ENCODE measurements around the gene ENDOU. TPM values are rescaled to one million over a fixed set of nuclear protein-coding genes. Genes with fewer than 3 reads are reported as not detected.
A peak's percentile ranks its signal among the peaks of the same experiment; 100 is the strongest.

ENDOU gene
- total and polyA plus RNA-seq, 12 donors = 0.11 to 0.56 (median 0.29) TPM; not detected in 1

DNA sequence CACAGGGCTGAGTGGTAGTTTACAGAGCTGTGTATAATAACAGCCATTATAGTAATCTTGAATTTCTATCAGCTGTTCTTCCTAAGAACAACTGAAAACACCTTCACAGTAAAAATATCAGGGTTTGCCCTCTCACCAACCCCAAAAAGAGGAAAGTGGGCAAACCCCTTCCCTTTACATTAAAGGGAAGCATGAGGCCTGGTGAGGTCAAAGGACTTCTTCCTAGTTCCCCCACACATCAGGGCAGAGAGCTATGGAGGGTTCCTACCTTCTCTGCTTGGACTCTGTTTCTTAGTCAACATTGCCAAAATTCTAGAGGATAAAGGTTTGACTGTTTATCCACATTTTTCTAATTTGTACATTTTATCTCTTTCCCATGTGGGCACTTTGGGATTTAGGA lies 15.0 kb downstream of the ENDOU start:
- ATAC-seq = no peak
- intact Hi-C loops (cut with DNase I) = loop anchor here in 4 of 10 donors (5.0 to 10.0 kb wide), 4 partner anchors 67 to 245 kb away; no protein-coding TSS in a partner anchor
- Histone ChIP-seq H3K36me3 (no peaks in the 10 kb centered on the region), H3K4me3 (no peak overlapping the region), H3K4me1 (peaks cover 4 to 49% (median 16%) of the 10 kb centered on the region in 9 donors), H3K27me3 (no peaks in the 10 kb centered on the region), H3K9me3 (no peaks in the 10 kb centered on the region), H3K27ac (peak overlapping the region in 1 of 10 donors; percentile 31)
- TF ChIP-seq CTCF (IDR thresholded peaks at IDR 0.05) = no peak
- DNase-seq = no peak

- no peak for TF ChIP-seq CTCF (IDR thresholded peaks at IDR 0.05)
- H3K27me3 ChIP-seq = no peaks in the 10 kb centered on the region
- 85 to 94% methylated on average over 2 of the region's 2 CpGs for WGBS, 2 donors
- no peaks in the 10 kb centered on the region for H3K36me3 ChIP-seq
- intact Hi-C loops (cut with DNase I) = loop anchor here in 5 of 10 donors (5.0 to 10.0 kb wide), 5 partner anchors 68 to 375 kb away; no protein-coding TSS in a partner anchor
- DNase-seq = no peak
- no peak overlapping the region for H3K4me3 ChIP-seq
- no peaks in the 10 kb centered on the region for H3K9me3 ChIP-seq
- ATAC-seq = no peak
- H3K27ac ChIP-seq = peak overlapping the region in 1 of 10 donors; percentile 31
- H3K4me1 ChIP-seq = peaks cover 3 to 49% (median 11%) of the 10 kb centered on the region in 9 donors
Measured at GRCh38 chr12:47709671-47710070, 15.6 kb downstream of the ENDOU start.

GRCh38 chr12:47709237-47709636 lies 16.1 kb downstream of the ENDOU start:
- 91 to 92% methylated on average over 4 of the region's 4 CpGs for WGBS, 2 donors
- Histone ChIP-seq H3K27ac (no peak overlapping the region), H3K4me3 (no peak overlapping the region), H3K36me3 (no peaks in the 10 kb centered on the region), H3K27me3 (no peaks in the 10 kb centered on the region), H3K9me3 (no peaks in the 10 kb centered on the region), H3K4me1 (peaks cover 3 to 48% (median 8%) of the 10 kb centered on the region in 9 donors)
- no peak for DNase-seq
- ATAC-seq = no peak
- TF ChIP-seq CTCF (IDR thresholded peaks at IDR 0.05) = no peak
- intact Hi-C loops (cut with DNase I) = loop anchor here in 1 of 10 donors (10.0 kb wide), 1 partner anchor 376 kb away; no protein-coding TSS in a partner anchor

- no peaks in the 10 kb centered on the region for H3K27me3 ChIP-seq
- no peaks in the 10 kb centered on the region for H3K9me3 ChIP-seq
- H3K4me3 ChIP-seq = no peak overlapping the region
- ATAC-seq (no peak), DNase-seq (no peak)
- 69 to 77% methylated on average over 5 of the region's 5 CpGs for WGBS, 2 donors
- peak overlapping the region in 1 of 10 donors; percentile 91 for H3K27ac ChIP-seq
- H3K4me1 ChIP-seq = peaks cover 3 to 52% (median 17%) of the 10 kb centered on the region in 9 donors
- H3K36me3 ChIP-seq = no peaks in the 10 kb centered on the region
- no peak for TF ChIP-seq CTCF (IDR thresholded peaks at IDR 0.05)
- intact Hi-C loops (cut with DNase I) = loop anchor here in 1 of 10 donors (2.0 to 10.0 kb wide), 2 partner anchors 255 to 377 kb away; partner anchors contain the start of gene TMEM106C
Measured at GRCh38 chr12:47707905-47708543, 17.3 kb downstream of the ENDOU start.

All from heart right ventricle (tissue), 16 donors.